GM12874 (cell line): Measurements from ENCODE around the gene ATXN2.

Experiments
- TF ChIP-seq, protein P1 (sequence below): IDR thresholded peaks from 2 replicates; pipeline ENCODE4 v1.5.1; 2011; ENCODE audit warnings: low read depth, mild to moderate bottlenecking, control low read depth, low read length, moderate library complexity; ENCODE audit not compliant: insufficient read depth

Gene ATXN2

DNA sequence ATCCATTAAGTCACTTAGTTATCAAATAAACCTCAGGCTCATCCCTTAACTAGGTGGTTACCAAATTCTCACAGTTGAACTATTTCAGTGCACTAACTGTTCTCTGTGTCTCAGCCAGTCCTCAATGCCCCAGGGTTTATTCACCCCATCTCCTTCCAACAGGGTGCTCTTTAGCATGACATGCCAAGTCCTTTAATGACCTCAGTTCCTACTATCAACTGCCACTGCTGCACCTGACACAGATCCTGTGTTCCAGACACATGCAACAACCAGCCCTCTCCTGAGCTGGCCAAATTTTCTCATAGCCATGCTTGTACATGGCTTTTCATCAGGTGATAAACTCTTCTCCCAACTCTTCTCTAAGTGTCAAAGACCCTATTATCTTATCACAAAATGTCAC lies 80.0 kb downstream of the ATXN2 start:
- TF ChIP-seq, protein P1, sequence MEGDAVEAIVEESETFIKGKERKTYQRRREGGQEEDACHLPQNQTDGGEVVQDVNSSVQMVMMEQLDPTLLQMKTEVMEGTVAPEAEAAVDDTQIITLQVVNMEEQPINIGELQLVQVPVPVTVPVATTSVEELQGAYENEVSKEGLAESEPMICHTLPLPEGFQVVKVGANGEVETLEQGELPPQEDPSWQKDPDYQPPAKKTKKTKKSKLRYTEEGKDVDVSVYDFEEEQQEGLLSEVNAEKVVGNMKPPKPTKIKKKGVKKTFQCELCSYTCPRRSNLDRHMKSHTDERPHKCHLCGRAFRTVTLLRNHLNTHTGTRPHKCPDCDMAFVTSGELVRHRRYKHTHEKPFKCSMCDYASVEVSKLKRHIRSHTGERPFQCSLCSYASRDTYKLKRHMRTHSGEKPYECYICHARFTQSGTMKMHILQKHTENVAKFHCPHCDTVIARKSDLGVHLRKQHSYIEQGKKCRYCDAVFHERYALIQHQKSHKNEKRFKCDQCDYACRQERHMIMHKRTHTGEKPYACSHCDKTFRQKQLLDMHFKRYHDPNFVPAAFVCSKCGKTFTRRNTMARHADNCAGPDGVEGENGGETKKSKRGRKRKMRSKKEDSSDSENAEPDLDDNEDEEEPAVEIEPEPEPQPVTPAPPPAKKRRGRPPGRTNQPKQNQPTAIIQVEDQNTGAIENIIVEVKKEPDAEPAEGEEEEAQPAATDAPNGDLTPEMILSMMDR: no peak

DNA sequence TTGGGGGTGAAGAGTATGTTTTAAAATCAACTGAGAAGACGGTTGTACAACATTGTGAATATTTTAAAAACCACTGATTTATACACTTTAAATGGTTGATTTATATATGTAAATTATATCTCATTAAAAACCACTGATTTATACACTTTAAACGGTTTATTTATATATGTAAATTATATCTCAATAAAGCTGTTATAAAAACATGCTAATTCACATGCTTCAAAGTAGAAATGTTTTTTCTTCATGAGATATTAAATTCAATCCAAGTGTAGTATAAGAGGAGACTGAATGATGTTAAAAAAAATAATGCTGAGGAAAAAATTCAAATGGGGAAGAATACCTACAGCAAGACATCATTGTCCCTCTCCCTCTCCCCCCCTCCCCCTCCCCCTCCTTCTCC lies 92.9 kb downstream of the ATXN2 start:
- TF ChIP-seq, protein P1: no peak

DNA sequence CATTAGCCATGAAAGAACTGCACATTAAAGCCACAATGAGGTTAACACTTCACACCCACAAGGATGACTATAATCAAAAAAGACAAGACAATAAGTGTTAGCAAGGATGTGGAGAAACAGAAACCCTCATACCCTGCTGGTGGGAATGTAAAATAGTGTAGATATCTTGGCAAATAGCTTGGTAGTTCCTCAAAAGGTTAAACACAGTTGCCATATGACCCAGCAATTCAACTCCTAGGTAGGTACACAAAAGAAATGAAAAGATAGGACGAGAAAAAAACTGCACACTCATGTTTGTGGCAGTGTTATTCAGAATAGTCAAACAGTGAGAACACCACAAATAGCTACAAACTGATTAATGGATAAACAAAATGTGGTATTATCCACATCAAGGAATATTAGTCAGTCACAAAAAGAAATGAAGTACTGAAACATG lies 93.5 kb downstream of the ATXN2 start:
- TF ChIP-seq, protein P1: no peak

DNA sequence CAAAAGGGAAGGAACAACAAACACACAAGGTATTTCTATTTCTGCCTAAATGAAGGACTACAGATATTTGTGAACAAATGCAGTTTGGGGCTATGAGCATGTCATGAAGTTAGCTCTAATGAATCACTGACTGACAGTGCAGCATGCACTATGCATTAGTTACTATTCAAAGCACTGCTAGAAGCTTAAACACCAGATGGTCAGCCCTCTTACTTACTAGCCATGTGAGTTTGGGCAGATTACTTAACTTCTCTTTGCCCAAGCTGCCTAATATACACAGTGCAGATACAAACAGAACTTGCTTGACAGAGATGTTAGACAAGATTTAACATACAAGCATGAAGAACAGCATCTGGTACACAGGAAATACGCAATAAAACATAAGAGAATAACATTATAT lies 96.0 kb downstream of the ATXN2 start:
- TF ChIP-seq, protein P1: no peak

DNA sequence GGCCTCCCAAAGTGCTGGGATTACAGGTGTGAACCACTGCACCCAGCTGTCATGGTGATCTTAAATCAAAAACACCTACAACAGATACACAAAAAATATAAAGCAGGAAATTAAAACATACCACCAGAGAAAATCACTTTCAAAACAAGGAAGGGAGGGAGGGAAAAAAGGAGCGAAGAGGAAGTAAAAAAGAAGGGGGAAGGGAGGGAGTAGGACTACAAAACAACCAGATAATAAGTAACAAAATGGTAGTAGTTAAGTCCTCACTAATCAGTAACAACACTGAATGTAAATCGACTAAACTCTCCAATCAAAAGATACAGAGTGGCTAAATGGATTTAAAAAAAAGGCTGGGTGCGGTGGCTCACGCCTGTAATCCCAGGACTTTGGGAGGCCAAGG lies 104.4 kb downstream of the ATXN2 start:
- TF ChIP-seq, protein P1: no peak

DNA sequence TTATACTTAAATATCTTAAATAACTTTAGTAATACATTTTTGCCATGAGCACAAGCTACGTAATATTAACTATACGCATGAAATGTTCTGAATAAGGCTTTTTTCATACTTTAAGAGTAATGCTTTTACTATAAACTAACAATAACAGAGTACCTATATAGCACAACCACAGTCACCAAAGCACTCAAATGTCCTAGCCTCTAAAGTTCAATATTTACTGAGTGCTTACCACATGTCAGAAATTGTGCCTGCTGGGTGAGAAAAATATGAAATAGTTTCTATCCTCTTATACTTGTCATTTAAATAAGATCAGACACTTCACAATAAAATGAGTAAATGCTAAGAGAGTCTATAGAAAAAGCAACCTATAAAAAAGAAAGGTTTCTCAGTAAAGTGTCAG lies 110.3 kb downstream of the ATXN2 start:
- TF ChIP-seq, protein P1: no peak

DNA sequence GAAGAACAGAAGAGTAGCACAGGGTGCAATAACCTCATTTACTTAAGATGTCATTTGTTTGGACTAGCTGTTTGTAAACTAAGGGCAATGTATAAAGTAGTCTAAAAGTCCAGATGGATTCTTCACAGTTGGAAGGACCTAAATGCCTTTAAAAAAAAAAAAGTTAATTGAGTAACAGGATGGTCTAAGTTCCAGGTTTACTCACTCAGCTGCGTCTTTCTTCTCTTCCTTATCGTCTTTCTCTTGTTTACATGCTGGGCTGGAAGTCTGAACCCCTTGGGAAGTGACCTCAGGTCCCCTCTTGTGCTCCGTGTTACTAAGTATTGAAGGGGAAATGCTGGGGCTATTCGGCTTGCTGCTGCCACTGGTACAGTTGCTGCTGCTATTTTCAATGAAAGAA lies 110.8 kb downstream of the ATXN2 start:
- TF ChIP-seq, protein P1: no peak

DNA sequence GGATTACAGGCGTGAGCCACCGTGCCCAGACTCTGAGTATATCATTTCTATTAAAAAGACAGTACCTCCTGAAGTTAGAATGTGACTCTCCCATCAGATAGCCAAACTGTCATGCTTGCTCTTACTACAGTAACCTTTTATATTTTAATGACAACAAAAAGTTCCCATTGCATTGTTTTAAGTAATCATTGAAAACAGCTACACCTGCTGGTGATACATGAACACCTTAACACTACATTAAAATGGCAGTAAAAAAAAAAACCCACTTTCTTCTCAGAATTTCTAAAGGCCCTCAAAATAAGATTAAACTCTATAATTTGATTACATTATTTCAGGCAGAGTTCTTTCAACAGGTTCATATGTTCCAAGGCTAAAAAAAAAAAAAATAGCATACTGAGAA lies 116.7 kb downstream of the ATXN2 start:
- TF ChIP-seq, protein P1: peak; percentile 16; the same call in 1 of the 2 replicates
